ENCODE measurements around the gene TMEM247.
"Not testable (repeated sequence)": the region's sequence is repeated elsewhere in the genome, so short reads cannot be mapped to it uniquely, and the experiment has no call there.

TMEM247 gene

DNA sequence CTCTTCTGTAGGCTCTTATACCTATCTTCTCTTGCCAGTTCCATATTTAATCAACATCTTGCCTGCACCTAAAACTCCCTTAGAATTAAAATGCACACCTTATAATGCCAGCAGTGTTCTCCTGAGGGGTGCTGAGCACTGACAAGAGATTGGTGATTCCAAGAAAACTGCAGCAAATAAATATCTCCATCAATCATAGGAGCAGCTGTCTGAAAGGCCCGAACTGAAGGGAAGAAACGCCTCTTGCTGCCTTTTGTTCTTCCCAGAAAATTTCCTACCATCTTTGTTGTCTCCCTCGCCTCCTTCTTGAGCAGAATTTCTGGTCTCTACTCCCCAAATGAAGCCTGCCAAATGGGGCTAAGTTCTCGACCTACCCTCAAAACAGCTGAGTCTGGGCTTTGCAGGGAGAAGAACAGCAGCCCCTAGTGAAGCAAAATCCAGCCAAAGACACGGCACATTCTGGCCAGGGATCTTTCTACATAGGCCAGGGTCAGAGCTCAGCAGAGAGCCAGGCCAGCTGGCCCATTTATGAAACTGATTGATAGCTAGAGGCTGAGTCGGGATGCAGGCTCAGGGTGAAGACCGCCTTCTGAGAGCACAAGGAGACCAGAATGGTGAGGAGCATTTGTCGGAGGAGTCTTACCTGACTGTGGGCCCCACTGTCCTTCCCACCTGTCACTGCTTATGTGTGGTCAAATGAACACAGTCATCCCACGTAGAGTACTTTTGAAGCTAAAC is 20.4 kb upstream of the TMEM247 start:
- no peak for DNase-seq (ENCODE audit: low read depth in 2 of 2)

DNA sequence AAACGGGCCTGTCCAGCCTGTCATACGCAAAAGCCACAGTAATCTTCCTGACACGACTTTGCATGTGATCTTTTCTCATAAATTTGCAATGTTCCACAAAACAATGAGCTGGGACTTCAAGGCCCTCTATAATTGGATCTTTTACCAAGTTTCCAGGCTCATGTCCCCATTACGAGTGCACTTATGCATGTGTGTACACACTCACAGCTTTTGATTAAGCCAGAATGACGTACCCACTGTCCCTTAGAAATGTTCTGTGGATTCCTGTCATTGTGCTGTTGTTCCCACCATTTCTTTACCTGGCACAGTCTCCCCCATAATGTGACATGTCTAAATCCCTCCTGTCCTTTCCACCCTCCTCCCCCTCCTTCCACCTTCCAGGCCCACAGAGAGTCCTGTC is 19.7 kb upstream of the TMEM247 start:
- DNase-seq (ENCODE audit: low read depth in 2 of 2): no peak

DNA sequence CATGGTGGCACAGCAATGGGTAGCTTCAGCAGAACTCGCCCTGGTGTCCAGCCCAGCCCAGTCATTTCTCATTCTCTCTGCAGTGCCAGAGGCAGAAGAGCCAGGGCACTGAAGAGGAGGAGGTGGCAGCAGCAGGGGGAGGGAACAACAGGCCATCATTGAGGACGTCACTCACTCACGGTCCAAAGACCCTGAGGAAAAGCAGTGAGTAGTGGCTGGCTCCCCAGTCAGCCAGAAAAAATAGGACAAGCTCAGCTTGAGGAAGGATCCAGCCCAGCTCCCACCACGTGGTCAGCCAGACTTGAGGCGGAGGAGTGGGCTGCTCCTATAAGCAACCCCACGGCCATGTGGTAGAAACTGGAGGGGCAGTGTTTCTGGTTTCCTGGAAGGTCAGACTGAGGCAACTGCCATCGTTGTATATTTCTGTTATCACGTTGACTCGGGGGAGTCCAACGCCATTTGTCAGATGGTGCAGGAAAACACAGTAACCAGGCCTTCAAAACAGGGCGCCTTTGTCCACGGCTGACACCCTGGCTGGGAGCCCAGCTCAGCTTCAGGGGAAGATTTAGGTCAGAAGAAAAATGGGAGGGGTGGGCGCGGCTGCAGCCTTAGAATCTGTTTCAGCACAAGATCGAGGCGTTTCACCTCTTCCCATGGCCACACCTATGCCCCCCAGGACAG is 19.0 kb upstream of the TMEM247 start:
- DNase-seq (ENCODE audit: low read depth in 2 of 2): no peak

DNA sequence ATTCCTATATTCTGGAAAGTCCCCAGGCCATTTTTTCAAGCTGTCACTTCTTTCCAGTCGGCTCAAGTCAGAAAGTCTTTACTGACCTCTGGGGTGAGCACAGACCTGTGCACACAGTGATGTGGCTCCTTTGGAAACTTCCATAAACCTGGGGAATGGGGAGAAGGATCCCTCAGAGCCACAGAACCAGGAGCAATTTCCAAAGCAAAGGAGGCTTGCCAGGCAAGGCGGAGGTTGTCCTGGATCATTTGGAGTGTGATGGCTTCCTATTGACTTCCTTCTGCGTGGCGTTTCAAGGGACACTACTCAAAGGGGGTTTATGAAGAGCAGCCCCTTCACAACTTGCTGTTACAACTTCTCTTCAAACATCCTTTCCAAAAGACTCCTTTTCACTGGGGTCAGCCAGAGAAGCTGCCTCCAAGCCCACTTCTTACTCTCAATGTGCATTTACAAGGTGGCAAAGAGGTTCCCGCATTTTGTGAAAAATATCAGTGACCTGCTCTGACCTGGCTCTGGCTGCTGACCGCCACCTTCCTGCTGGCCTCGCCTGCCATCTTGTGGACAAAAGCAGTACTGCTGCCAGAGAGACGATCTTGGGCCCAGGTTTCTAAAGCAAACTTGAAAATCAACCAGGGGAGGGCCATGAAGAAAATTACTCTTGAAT is 18.2 kb upstream of the TMEM247 start:
- peak; percentile 54 to 68 for DNase-seq (ENCODE audit: low read depth in 2 of 2)

DNA sequence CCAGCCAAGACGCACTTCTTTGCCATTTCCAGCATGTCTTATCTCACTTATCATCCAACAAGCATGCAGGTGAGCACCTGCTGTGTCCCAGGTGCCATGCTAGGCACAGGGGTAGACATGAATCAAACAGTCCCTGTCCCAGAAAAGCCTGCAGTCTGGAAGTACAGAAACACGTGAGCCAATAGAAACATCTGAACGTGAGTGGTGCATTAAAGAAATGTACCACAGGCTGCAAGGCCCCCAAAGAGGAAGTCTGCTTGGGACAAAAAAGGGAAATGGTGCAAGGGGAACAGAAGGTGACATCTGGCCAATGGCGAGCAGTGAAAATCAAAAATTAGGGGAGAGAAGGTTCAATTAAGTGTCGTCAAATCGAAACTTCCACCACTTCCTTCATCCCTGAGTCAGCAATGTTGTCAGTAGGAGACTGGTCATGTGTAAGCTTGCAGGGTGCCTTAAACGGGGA is 17.6 kb upstream of the TMEM247 start:
- DNase-seq (ENCODE audit: low read depth in 2 of 2): no peak

DNA sequence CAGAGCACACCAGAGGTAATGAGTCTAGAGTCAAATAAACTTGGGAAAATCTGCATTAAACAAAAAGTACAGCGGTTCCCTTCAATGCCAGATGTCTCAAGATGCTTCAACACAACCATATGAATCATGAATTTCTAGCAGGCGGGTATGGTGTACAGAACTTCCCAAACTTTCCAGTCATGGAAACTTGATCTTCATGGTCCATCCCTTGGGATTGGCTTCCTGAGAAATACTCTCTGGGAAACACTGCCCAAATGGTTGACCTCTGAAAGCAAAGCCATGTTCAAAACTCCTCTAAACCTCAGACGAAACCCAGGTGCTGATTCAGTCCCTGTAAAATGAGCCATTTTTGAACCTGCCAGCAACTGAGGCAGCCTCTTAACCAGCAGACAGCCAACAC is 16.4 kb upstream of the TMEM247 start:
- DNase-seq (ENCODE audit: low read depth in 2 of 2): no peak

DNA sequence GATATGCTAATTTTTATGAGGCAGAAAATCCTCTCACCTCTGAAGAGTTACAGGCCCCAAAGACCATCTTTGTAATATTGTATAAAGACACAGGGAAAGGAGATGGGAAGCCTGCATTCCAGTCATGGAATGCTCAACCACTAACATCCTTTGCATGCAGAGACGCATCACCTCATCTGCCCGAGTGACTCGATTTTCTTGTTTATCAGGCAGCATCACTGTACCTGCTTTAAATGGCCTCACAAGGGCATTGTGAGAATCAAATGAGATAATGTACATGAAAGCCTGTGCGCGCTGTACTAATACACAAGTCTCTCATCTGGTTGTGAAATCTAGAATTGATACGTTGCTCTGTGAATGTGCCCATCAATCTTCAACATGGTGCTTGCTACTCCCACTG is 10.2 kb upstream of the TMEM247 start:
- DNase-seq (ENCODE audit: low read depth in 2 of 2): no peak

DNA sequence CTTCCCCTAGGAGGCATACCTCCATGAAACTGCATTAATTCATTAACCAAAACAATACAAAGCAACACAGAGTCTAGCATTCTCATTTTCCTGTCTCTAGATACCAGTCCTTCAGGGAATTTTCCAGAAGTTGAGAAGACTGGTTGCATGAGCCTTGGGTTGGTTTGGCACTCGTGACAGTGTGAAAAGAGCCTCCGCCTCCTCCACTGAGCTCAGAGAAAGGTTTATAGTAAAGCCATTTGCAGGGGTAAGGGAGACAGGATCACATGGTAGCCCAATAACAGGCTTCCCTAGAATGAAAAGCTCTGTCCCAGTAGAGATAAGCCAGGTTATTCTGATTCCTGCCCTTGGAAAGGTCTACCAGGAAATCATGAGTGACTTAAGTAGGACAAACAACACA is 9.7 kb upstream of the TMEM247 start:
- DNase-seq (ENCODE audit: low read depth in 2 of 2): no peak

DNA sequence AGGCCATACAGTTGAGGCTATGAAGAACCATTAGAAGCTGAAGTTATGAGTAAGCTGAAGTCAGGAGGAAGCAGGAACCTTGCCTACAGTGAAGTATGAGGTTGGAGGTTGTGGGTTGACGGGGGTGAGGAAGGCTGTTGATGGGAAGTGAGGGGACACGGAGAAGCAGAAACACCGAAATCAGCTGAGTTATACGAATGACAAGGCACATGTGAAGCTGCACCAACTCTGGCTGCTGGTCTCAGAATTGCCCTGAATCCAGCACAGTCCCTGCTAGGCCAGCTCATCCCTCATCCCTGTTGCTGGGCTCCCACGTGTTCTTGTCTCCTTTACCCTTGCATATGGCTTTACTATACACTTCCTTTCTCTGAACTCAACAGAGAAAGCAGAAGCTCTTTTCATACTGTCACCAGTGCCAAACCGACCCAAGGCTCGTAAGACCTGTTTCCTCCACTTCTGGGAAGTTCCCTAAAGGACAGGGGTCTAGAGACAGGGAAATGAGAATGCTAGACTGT is 9.2 kb upstream of the TMEM247 start:
- DNase-seq (ENCODE audit: low read depth in 2 of 2): no peak

DNA sequence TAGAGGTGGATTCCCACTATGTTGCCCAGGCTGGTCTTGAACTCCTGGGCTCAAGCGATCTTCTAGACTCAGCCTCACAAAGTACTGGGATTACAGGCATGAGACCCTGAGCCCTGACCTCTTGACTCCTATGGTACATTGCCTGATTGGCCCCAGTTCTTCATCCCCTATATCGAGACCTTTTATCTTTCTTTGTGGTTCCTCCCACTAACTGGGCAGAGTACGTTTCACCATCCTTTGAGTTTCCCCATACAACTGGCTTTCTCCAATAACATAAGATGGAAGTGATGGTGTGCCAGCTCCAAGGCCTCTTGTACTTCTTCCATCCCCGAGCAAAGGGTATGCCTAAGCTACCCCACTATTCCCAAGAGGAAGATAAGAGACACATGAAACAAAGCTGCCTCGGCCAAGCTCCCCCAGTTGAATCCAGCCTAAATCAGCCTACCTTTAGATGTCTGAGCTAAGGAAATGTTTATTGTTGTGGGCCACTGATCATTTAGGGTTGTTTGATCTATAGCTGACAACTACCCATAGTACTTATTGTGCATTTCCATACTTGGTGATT is 8.3 kb upstream of the TMEM247 start:
- DNase-seq (ENCODE audit: low read depth in 2 of 2): no peak

DNA sequence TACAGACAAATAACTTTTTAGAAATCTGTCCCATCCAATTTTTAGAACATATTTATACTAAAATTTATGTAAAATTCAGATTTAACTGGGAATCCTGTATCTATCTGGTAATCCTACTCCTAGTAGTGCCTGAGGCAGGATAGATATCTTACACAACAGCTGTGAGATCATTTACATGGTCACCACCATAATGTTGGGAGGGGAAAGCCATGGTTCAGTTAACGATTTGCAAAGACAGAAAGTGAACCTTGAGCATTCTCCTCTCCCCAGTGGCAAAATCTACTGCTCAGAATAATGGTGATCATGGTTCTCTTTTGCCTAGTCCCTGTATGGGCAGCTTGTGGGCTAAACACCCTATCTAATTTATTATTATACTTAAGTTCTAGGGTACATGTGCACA is 7.7 kb upstream of the TMEM247 start:
- DNase-seq (ENCODE audit: low read depth in 2 of 2): no peak

DNA sequence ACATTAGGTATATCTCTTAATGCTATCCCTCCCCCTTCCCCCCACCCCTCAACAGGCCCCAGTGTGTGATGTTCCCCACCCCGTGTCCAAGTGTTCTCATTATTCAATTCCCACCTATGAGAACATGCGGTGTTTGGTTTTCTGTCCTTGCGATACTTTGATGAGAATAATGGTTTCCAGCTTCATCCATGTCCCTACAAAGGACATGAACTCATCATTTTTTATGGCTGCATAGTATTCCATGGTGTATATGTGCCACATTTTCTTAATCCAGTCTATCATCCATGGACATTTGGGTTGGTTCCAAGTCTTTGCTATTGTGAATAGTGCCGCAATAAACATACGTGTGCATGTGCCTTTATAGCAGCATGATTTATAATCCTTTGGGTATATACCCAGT is 7.2 kb upstream of the TMEM247 start:
- not testable (repeated sequence) for DNase-seq (ENCODE audit: low read depth in 2 of 2)

DNA sequence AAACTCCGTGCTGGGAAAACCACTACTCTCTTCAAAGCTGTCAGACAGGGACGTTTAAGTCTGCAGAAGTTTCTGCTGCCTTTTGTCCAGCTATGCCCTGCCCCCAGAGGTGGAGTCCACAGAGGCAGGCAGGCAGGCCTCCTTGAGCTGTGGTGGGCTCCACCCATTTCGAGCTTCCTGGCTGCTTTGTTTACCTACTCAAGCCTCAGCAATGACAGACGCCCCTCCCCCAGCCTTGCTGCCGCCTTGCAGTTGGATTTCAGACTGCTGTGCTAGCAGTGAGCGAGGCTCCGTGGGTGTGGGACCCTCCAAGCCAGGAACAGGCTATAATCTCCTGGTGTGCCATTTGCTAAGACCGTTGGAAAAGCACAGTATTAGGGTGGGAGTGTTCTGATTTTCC is 1.9 kb upstream of the TMEM247 start:
- DNase-seq (ENCODE audit: low read depth in 2 of 2): not testable (repeated sequence)

DNA sequence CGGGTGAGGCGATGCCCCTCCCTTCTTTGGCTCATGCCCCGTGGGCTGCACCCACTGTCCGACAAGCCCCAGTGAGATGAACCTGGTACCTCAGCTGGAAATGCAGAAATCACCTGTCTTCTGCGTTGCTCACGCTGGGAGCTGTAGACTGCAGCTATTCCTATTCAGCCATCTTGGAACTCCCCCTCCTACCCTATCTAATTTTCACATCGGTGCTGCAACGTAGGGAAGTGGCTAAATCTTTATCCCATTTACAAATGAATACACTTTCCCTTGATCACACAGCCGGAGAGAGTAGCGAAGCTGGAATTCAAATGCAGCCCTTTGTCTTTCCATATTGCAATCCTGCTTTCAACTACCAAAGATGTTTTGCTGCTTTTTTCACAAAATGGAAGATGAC is 1.4 kb upstream of the TMEM247 start:
- DNase-seq (ENCODE audit: low read depth in 2 of 2): no peak

DNA sequence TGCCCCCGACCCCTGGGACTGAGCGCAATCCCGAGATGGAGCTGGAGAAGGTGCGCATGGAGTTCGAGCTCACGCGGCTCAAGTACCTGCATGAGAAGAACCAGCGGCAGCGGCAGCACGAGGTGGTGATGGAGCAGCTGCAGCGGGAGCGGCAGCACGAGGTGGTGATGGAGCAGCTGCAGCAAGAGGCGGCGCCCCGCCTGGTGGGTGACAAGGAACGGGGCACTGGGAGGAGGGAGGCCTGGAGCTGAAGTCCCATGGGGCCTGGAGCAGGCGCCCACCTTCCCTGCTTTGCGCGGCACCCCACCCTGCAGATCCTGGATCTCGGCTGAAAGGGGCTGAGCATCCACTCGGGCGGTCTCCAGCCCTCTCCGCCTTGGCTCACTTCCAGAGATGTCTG is 1.2 kb downstream of the TMEM247 start:
- no peak for DNase-seq (ENCODE audit: low read depth in 2 of 2)

DNA sequence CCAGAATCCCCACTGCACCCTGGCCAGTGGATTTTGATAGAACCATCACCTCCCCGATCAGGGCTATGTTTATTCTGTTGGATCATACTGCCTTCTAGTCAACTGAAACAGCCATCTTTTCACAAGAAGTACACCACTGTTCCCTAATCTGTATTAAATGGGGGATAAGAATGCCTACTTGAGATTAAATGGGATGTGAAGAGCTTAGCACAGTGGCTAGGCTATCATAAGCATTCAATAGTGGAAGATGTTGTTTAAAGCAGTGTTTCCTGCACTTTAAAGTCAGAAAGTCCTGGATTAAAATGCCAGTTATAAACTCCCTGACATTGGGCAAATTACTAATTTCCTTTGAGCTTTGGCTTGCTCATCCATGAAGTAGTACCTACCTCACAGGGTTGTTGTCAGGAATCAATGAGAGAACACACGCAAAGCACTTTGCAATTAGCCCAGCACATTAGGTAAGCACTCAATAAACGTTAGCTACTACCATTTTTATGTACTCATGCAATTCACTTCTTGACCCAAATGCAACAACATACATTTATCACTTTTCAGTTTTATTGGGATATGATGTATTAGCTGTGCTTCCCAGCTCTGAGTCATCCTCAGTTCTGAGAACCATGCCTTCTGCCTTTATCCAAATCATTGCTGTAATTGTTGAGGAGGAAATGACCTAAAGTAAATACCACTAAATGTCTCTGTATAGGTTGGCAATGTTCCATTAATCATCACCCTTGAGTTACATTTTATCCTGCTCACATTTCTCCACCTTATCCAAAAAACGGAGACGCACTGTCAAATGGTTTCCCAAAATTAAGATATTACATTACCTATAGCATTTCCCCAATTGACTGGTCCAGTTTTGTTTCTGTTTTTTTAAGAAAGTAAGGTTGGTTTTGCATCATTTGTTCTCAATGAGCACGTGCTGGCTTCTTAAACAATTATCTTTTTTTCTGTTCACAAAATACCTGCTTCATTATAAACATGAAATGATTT is 2.1 kb downstream of the TMEM247 start:
- DNase-seq (ENCODE audit: low read depth in 2 of 2): no peak

DNA sequence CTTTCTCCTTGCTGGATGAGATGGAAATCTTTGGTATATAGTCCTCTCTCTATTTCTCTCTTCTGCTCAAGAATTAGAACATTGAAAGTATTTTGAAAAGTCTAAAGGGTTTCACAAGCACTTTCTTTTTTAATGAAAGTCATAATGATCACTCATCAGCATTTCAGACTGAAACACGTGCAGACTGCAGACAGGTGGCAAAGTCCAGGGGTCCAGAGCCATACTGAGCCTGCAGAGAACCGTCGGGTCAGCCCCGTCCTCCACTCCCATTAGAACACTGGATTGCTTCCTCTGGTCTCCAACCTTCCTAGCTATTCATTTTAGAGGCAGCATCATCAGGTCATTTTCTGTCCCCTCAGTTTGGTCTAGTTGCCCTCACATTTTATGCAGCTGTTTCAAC is 3.1 kb downstream of the TMEM247 start:
- DNase-seq (ENCODE audit: low read depth in 2 of 2): no peak

DNA sequence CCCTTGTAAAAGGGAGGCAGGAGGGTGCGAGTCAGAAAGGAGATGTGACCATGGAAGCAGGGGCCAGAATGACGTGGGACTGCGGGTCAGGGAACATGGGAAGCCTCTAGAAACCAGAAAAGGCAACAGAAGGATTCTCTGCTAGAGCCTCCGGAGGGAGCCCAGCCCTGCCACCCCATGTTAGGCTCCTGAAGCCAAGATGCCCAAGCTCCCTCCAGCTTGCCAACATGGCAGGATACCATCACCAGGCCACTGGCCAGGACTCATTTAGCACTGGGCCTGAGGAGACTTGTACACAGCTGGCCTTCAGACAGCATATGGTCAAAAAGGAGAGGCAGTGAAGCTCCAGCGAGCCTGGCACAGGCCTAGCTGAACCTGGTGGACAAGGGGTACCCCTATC is 5.6 kb downstream of the TMEM247 start:
- no peak for DNase-seq (ENCODE audit: low read depth in 2 of 2)

DNA sequence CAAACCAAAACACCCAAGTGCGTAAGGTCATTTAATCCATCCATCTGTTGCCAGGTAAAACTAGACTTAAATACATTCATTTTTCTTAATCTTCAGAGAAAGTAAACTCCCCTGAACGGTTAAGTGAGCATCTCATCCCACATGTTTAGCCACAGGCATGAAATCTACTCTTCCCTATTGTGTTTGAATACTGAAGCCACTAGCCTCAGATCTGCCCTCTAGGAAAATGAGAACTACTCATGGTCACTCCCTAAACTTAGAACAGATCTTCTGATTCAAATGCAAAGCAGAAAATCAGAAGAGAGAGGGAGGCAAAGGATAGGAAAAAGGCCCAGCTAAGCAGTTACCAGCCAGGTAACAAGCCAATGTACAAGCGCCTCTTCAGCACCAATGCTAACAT is 7.1 kb downstream of the TMEM247 start:
- DNase-seq (ENCODE audit: low read depth in 2 of 2): no peak

DNA sequence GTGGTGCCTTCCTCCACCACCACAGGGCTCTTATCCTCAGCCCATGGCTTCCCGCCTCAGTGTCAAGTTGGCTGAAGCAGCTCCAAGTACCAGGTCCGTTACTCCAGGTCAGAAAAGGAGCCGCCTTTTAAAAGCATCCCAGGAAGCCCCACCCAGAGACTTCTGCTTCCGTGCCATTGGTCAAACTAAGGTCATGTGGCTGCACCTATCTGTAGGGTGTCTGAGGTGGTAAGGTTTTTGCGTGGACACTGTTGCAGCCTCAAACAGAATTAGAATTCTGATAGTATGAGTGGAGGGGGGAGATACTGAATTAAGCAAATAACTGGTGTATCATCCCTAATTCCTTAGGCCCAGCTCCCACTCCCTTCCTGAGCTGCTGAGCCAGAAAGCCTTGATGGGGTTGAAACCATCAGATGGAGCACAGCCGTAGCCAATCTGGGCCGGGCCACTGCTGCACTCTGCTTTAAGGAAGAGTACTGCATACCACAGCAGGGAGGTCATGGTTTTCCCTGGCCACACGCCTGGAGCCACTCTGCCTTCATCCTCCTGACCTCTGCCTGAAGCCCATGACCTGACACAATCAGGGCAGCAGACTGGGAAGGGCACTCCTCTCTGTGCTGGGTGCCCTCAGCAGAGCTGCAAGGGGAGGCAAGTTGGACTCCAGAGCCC is 8.4 kb downstream of the TMEM247 start:
- DNase-seq (ENCODE audit: low read depth in 2 of 2): no peak

DNA sequence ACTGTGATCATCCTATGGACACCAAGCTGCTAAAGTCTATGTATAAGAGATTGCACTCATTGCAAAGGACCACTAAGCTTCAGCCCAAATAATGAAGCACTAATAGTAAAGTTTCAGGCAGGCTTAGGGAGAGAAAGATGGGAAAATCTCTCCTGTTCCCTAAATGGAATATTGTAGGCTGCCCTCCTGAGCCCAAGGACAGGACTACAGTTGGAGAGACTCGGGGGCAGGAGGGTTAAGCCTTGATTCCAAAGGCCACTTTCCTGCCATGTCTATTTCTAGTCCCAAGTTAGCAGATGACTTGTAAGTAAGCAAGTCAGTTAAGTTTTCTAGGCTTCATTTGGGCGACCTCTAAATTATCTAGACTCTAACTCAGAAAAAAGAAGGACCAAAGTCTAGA is 9.0 kb downstream of the TMEM247 start:
- DNase-seq (ENCODE audit: low read depth in 2 of 2): no peak

Measured in stimulated activated CD8-positive, alpha-beta memory T cell treated with anti-CD3 and anti-CD28 coated beads, Interleukin-7, amount 100 ng/mL, for 1 hour (primary cell).